ENCODE measurements around the gene TLE3. TPM values are rescaled to one million over a fixed set of nuclear protein-coding genes. Genes with fewer than 3 reads are reported as not detected.

TLE3 gene
- polyA plus RNA-seq, 1 donor (not counting 4 experiments of a cell fraction or from before 2014, with no cell fraction given): 8.3 TPM

GRCh38 chr15:70074380-70074779 is 23.3 kb downstream of the TLE3 start:
- no peak overlapping the region for H3K27ac ChIP-seq (ENCODE audit: control insufficient read depth, insufficient read depth, low read length)
- H3K9me1 ChIP-seq (ENCODE audit: control insufficient read depth, extremely low read depth, insufficient read depth, low read length): peaks cover 2% of the 10 kb centered on the region
- H3K9ac ChIP-seq (ENCODE audit: control insufficient read depth, extremely low read depth, insufficient read depth, low read length): no peak overlapping the region
- H4K20me1 ChIP-seq (ENCODE audit: control insufficient read depth, extremely low read depth, insufficient read depth, low read length): peaks cover 3% of the 10 kb centered on the region
- H2AFZ ChIP-seq (ENCODE audit: control insufficient read depth, low read length): no peak overlapping the region
- H3K4me3 ChIP-seq (ENCODE audit: control insufficient read depth in 2 of 3, extremely low read depth in 1 of 3, insufficient read depth in 2 of 3, low read depth in 1 of 3, low read length in 3 of 3): no peak overlapping the region
- H3K36me3 ChIP-seq (ENCODE audit: control insufficient read depth in 2 of 2, extremely low read depth in 1 of 2, insufficient read depth in 2 of 2, low read length in 2 of 2): peaks cover 27 to 40% of the 10 kb centered on the region in 2 experiments
- H3K27me3 ChIP-seq (ENCODE audit: control insufficient read depth, extremely low read depth, insufficient read depth, low read length): no peaks in the 10 kb centered on the region
- H3K4me1 ChIP-seq (ENCODE audit: control insufficient read depth, extremely low read depth, insufficient read depth, low read length): no peaks in the 10 kb centered on the region
- DNase-seq (ENCODE audit: low read depth, low spot score) (no peak), FAIRE-seq (no peak)
- TF ChIP-seq EZH2 (IDR thresholded peaks at IDR 0.05; ENCODE audit: low read length) (no peak), CTCF (optimal IDR thresholded peaks at IDR 0.05 in 1 of 3, IDR thresholded peaks at IDR 0.05 in 1 of 3, conservative IDR thresholded peaks at IDR 0.05 in 1 of 3; ENCODE audit: extremely low read depth in 1 of 3, insufficient read depth in 2 of 3, low read length in 3 of 3) (no peak)
- H3K4me2 ChIP-seq (ENCODE audit: control insufficient read depth, extremely low read depth, insufficient read depth, low read depth, low read length): no peak overlapping the region
- H3K79me2 ChIP-seq (ENCODE audit: control insufficient read depth, insufficient read depth, low read length): peaks cover 7% of the 10 kb centered on the region
- dilution Hi-C loops (cut with MboI; ENCODE audit: extremely low pct_ligation_motif_present, low sequenced_read_pairs): no loop called here
- H3K9me3 ChIP-seq (ENCODE audit: control insufficient read depth, low read depth, low read length): no peaks in the 10 kb centered on the region

- no peak for FAIRE-seq
Observed at GRCh38 chr15:70072479-70072878, 25.2 kb downstream of the TLE3 start.

More at GRCh38 chr15:70072479-70072878, 25.2 kb downstream of the TLE3 start:
- H4K20me1 ChIP-seq (ENCODE audit: control insufficient read depth, extremely low read depth, insufficient read depth, low read length): no peaks in the 10 kb centered on the region
- no peak for TF ChIP-seq EZH2 (IDR thresholded peaks at IDR 0.05; ENCODE audit: low read length)
- no peak for TF ChIP-seq CTCF (optimal IDR thresholded peaks at IDR 0.05 in 1 of 3, IDR thresholded peaks at IDR 0.05 in 1 of 3, conservative IDR thresholded peaks at IDR 0.05 in 1 of 3; ENCODE audit: extremely low read depth in 1 of 3, insufficient read depth in 2 of 3, low read length in 3 of 3)
- no peaks in the 10 kb centered on the region for H3K9me3 ChIP-seq (ENCODE audit: control insufficient read depth, low read depth, low read length)
- peaks cover 40% of the 10 kb centered on the region in 2 experiments for H3K36me3 ChIP-seq (ENCODE audit: control insufficient read depth in 2 of 2, extremely low read depth in 1 of 2, insufficient read depth in 2 of 2, low read length in 2 of 2)
- no peak overlapping the region for H3K4me3 ChIP-seq (ENCODE audit: control insufficient read depth in 2 of 3, extremely low read depth in 1 of 3, insufficient read depth in 2 of 3, low read depth in 1 of 3, low read length in 3 of 3)
- no peaks in the 10 kb centered on the region for H3K9me1 ChIP-seq (ENCODE audit: control insufficient read depth, extremely low read depth, insufficient read depth, low read length)
- dilution Hi-C loops (cut with MboI; ENCODE audit: extremely low pct_ligation_motif_present, low sequenced_read_pairs): no loop called here
- H3K27ac ChIP-seq (ENCODE audit: control insufficient read depth, insufficient read depth, low read length): no peak overlapping the region
- no peaks in the 10 kb centered on the region for H3K4me1 ChIP-seq (ENCODE audit: control insufficient read depth, extremely low read depth, insufficient read depth, low read length)
- H3K9ac ChIP-seq (ENCODE audit: control insufficient read depth, extremely low read depth, insufficient read depth, low read length): no peak overlapping the region
- DNase-seq (ENCODE audit: low read depth, low spot score): no peak
- H3K27me3 ChIP-seq (ENCODE audit: control insufficient read depth, extremely low read depth, insufficient read depth, low read length): no peaks in the 10 kb centered on the region
- no peaks in the 10 kb centered on the region for H3K79me2 ChIP-seq (ENCODE audit: control insufficient read depth, insufficient read depth, low read length)
- no peak overlapping the region for H3K4me2 ChIP-seq (ENCODE audit: control insufficient read depth, extremely low read depth, insufficient read depth, low read depth, low read length)
- no peak overlapping the region for H2AFZ ChIP-seq (ENCODE audit: control insufficient read depth, low read length)
